HG03460 (cell line): ENCODE measurements around the gene OSBPL2.

ENCODE experiments used
- ATAC-seq: cut with Tn5 transposase; IDR thresholded peaks from one replicate; pipeline ENCODE4 v1.9.1; 2021; ENCODE audit not compliant: unreplicated experiment

Gene OSBPL2

DNA sequence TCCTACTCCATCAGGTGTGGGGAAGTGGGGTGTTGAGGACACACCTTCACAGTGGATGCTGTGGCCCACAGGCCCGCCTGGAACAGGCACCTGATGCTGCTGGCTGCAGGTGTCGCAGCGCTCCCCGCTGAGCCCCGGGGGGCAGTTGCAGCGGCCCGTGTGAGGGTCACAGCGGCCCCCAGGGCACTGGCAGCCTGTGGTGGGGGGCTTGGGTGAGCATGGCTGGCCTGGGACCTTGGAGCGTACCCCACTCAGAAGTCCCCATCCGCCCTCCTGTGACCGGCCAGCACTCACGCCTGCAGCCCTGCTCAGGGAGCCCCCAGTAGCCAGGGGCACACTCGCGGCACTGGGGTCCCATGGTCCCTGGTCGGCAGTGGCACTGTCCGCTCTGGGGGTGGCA, 83.7 kb downstream of the OSBPL2 start:
- no peak for ATAC-seq

DNA sequence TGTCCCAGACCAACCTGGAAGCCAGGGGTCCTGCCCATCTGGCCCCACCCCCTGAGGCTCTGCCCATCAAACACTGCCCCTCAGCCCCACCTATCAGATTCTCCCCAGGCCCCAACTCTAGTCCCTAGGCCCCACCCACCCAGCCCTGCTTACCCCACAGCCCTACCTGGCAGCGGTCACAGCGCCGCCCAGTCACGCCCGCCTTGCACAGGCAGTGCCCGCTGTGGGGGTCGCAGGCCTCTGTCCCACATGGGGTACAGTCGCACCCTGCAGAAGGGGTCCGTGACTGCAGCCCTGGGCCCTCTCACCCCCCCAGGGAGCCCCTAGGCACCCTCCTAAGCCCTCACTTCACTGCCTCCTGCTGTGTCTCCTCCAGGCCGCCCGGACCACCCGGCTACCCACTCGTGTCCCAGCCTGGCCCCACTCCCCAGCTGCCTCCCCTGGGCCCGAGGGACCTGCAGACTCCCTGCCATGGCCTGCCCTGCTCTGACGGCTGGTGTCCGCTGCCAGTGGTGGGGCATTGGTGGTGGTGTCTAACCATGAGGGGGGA, 84.2 kb downstream of the OSBPL2 start:
- ATAC-seq: no peak

DNA sequence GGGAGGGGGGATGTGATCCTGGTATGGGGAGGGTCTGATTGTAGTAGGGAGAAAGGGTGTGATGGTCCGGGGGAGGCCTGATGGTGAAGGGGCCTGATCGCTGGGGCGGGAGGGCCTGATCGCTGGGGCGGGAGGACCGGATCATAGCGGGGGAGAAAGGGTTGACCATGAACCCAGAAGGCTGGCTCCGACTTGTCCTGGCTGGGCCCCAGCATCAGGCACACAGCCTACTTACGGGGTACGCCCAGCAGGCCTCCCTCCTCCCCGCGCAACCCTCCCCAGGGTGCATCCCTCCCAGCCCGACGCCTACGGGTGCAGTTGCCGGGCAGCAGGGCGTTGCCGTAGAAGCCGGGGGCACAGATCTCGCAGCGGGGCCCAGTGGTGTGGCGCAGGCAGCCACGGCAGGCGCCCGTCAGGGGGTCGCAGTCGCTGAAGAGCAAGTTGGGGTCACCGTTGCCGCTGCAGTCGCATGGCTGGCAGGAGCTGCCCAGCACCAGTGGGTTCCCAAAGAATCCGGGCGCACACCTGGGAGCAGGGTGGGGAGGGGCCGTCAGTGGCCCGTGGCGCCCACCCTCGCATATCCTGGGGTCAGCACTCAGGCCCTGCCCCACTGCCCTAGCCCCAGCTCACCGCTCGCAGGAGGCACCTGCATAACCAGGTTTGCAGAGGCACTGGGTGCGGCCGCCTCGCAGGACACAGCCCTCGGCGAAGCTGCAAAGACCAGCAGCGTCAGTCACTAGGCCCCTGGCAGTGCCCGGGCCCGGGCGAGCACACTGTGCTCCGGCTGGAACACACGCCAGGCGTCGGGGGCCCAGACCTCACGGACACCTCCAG, 85.0 kb downstream of the OSBPL2 start:
- ATAC-seq: no peak

DNA sequence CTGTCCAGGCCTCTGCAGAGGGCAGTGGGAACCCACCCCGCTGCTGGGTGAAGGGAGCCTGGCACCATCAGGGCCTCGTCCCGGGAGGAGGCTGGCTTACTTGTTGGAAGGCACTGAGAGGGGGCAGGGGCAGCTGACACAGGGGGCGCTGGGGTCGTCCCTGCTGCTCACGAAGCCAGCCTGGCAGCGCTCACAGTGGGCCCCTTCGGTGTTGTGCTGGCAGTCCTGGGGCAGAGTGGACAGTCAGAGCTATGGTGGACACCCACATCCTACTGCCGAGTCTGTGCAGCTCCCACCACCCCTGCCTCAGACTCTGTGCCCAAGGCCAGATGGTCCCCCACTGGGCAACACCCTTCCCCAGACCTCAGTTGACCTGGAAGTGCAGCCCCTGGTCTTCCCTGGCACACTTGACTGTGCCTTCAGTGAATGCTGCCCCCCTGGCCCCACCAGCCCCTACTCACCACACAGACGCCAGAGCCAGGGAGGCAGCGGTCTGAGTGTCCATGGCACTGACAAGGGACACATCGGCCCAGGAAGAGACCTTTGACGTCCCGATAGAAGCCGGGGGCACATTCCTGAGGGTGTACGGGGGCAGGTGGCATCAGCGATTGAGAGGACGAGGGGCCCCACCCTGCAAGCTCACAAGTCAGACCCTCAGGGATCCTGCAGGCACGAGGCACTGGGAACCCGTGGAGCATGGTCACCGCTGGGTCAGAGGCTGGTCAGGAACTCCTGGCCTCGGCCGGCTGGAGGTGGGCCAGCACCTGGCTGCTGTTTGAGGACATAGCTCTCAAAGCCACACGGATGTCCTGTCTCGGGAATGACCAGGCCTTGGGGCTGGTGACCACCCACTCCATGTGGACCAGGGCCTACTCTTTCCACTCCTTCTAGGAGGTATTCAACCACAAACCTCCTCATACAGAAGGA, 85.9 kb downstream of the OSBPL2 start:
- no peak for ATAC-seq

DNA sequence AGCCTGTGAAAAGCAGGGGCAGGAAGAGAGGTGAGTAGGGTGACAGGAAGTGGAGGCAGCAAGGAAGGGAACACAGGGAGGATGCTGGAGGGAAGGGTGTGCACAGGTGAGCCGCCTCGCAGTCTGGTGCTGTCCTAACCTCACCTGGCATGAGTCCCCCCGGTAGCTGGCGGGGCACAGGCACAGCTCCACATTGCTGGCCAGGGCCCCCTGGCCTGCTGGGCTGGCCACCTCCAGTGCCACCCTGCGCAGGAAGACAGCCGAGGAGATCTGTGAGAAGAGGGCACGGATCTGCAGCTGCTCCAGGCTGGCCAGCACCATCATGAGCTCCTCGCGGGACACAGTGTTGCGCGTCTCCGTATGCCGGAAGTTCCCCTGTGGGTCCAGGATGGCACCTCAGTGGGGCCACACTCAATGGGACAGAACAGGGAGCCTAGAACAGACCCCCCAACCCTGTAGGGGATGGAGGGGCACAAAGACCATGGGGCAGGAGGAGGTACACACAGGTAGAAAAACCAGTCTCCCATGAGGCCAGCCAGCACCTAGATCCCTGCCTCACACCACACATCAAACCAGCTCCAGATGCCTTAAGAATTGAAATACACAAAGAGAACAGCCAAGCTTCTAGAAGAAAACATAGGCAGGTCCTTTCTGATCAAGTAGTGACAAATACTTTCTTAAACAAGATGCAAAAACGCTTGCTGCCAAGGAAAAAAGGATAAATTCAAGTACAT, 87.0 kb downstream of the OSBPL2 start:
- no peak for ATAC-seq

DNA sequence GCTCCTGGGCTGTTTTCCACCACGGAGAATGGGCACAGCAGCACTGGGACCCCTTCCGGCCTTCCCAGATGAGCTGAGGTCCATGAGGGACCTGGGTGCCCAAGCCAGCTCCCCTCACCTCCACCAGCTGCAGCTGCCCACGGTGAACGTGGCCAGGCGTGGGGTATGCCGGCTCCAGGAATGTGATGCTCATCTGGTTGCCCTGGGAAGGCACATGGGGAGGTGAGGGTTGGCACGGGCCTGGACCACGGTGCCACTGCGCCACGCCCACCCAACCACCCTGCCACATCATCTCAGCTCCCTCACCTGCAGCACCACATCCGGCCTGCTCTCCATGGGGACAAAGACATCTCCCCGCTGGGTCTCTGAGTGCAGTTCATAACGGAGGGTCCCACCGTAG, 88.2 kb downstream of the OSBPL2 start:
- ATAC-seq: no peak

DNA sequence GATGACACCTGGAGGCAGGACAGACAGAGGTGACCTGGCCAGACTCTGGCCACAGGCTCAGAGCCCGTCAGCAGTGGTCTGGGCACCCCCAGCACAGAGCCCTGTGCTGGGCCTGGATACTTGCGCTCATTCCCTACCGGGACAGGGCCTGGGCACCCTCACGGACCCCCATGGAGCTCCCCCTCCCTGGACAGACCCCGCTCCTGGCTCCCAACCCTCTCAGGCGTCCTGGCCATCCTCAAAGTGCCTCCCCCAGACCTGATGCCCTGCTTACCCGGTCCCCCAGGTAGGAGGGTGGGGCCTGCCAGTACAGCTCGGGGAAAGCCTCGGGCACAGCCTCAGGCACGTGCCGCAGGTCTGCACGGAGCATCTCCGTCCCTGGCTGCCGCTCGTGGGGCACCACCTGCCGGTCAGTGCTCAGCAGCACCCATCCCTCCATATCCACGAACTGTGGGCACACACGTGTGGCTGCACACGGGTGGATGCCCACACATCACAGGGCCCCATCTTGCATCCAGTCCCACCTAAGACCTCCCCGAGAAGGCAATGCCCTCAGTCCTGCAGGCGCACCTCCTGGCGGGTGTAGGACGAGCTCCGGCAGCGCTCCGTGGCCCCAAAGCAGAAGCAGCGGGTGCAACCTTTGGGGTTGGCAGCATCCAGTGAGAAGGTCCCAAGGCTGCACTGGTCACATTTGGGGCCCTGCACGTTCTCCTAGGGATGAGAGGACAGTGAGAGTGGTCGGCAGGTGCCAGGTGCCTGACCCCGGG, 88.8 kb downstream of the OSBPL2 start:
- no peak for ATAC-seq

DNA sequence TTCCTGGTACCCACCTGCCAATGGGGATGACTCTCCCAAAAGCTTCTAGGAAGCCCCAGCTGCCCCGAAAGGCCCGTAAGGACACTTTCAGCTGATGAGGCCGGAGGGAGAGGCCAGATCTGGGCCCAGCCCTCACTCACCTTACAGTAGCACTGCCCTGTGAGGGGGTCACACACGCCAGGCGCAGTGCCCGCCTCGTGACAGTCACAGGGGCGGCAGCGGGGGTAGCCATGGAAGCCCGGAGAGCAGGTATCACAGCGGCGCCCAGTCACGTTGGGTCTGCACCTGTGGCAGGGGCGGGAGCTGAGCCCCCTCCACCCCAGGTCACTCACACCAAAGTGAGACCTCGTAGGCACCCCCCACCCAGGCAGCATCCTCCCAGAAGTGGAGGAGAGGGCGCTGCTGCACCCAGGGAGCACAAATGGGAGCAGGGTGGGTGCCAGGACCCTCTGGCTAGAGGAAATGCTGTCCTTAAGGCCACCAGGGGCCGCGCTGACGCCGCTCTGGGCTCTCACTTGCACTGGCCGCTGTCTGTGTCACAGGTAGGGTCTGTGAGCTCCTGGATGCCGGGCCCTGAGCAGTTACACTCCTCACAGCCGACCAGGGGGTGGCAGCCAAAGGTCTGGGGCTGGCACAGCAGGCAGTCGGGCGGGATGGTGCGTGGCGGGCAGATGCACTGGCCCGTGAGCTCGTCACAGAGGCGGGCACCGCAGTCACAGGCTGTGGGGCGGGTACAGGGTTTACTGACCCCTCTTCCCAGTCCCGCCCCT, 89.6 kb downstream of the OSBPL2 start:
- ATAC-seq: no peak

DNA sequence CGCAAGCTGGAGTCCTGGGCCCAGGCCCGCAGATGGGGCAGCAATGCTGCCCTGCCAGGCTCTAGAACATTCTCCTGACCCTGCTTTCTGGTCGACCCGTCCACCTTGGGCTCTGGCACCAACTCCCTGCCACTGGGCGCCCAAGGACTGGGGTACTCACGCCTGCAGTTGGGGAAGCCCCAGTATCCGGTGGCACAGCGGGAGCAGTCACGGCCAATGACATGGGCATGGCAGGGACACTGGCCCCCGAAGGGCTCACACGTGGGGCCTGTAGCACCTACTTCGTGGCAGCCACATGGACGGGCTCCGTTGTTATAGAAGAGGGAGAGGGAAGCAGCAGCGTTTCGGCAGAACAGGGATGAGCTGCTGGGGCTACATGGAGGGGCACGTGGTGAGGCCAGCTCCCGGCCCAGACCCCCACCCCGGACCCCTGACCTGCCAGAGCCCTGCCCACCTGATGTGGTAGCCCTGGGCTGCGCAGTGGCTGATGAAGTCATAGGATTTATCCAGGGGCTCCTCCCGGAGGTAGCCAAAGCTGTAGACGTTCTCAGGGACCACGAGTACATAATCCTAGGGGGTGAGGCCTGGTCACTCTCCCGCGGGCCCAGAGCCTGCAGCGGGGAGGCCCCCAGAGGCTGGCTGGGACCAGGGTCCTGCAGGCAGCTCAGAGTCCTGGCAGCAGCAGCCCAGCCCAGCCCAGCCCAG, 90.5 kb downstream of the OSBPL2 start:
- no peak for ATAC-seq

DNA sequence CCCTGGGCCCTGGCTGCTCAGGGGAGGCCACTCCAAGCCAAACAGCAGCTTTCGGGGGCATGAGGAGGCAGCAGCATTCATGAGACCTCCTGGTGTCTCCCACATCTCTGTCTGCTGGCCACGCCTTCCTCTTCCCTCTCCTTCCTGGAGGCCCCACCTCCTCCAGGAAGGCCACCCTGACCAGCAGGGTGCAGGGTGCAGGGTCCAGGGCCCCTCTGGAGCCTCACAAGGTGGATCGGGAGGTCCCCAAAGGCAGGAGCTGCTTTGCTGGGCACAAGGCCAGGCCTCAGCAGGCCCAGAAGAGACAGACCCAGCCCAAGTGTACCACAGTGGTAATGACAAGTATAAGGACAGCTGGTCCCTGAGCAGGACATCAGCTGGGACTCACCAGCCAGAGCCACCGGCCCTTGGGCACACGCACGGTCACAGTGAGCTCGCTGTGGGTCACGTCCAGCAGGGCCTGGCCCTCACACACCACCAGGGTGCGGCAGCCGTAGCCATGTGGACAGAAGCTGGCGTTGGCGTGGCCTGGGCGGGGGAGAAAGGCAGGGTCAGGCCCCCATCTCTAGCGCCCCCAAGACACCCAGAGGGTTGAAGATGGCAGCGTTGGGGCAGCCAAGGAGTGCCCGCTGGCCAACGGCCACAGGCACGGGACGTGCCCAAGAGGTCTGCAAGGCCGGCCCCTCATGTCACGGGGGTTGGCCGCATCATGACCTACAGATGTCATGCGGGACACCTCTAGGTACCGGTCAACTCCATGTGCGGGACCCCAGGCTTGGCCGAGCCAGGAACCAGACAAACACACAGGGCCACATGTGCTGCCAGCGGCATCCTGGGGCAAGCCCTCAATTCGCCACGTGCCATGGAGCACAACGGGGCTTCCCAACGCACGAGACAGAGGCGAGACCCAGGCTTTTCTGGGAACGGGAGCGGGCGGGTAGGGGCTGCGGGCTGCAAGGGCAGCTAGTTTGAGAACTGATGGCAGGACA, 91.4 kb downstream of the OSBPL2 start:
- ATAC-seq: no peak

DNA sequence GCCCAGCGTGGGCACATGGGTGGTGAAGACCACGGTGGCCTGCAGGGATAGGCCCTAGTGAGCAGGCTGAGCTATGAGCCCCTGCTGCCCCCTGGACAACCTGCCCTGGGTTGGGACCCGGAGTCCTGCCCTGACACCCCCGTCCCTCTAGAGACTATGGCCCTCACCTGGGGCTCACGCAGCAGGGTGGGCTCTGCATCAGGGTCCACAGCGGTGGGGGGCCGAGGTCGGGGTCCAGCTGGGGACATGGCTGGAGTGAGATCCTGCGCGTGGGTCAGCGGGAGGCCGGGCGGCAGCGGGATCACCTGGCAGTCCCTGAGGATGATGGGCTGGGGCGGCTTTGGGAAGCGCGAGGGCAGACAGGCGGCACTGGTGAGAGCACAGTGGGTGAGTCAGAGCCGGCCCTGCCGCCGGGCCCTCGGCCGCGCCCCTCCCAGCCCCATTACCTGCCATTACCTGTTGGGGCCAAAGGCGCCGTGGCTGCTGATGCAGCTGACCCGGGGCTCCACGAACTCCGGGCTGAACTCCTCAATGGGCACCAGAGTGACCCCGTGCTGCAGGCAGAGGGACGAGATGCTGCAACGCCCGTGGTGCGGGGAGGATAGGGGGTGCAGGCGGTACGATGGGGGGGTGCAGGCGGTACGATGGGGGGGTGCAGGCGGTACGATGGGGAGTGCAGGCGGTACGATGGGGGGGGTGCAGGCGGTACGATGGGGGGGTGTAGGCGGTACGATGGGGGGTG, 92.4 kb downstream of the OSBPL2 start:
- ATAC-seq: no peak

DNA sequence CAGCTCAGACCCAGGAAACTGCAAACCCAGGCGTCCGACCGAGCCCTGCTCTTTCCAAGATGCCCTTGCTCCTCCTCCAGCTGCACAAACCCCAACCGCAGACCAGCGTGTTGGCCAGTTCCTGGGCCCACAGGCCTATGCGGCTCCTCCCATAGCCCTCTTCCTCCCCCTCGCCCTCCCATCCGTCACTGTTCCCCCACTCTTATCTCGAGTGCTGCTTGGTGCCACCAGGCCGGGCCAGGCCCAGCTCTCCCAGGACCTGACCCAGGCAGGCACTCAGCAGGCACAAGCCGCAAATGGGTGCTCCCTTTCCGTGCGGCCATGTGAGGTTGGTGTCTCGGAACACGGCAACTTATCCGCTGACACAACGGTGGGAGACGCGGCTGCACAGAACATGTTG, 93.0 kb downstream of the OSBPL2 start:
- no peak for ATAC-seq

DNA sequence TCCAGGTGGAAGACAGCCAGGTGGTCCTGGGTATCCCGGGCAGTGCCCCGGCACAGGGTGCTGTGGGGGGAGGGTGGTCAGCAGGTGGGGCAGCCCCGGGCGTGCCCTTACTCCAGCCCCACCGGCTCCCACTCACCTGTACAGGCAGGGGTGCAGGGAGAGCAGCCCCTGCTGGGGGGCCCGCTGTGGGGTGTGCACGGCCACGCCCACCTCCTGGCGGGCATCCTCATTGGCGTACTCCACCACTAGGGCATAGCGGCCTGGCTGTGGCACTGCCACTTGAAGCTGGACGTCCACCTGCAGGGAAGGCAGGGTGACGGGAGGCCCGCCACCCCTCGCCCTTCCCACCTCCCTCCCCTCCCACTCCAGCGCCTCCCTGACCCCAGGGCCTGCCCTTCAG, 94.1 kb downstream of the OSBPL2 start:
- no peak for ATAC-seq

DNA sequence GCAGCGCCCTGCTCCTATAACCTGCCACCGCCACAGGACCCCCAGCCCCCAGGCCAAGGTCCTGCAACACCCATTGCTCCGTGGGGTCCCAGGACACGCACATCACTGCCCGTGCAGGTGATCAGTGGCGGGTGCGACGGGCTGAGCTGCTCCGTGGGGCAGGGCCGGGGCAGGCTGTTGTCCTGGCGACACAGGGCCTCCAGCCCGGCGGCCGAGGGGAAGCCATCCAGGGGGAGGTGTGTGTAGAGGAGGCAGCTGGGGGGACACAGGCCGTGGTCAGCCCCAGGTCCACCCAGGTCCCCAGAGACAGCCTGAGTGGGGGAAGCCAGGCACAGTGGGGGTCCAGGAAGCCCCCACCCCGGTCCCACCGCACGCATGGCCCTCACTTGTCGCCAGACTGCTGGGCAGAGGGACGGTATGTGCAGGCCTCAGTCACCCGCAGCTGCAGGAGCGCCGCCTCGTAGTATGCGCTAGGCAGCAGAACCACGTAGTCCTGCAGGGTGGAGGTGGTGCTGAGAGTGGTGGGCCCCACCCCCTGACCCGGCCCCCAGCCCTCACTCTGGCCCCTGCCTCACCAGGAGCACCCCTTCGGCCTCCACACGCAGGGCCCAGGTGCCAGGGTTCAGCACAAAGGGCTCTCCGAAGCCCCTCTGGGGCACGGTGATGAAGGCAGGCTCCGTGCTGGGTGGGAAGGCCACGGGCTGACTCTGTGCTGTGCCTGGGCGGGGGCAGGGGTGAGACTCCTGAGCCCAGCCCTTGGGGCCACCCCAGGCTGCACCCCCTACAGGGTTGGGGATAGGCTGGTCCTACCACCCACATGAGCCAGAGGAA, 94.9 kb downstream of the OSBPL2 start:
- no peak for ATAC-seq

DNA sequence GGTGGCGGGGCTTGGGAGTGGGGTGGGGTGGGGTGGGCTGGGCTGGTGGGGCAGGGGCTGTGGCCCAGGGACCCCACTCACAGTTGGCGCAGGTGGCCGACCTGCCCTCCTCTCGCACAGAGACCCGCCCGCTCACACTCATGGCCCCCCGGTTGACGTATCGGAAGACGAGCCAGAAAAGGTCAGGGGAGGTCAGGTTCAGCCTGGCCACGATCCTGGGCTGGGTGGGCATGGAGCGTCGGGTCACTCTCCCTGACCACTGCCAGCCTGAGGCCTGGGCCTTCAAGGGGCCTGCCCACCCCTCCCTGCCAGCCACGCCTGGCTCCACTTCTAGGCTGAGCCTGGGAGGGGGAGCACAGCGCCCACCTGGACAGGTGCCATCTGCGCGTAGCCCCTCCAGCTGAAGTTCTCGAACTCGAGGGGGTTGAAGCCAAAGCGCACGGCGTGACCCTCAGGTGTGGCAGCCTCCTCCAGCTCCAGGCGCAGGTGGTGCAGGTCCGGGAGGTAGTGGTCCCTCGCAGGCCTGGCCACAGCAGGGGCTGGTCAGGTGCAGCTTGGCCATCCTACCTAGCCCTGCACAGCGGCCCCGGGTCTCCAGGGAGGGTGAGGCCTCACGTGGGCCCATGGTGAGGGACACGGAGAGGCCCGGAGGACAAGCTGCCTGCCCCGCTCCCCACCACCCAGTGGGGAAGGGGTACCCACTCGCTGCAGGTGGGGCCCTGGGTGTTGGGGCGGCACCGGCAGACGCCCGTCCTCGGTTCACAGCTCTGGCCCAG, 95.7 kb downstream of the OSBPL2 start:
- ATAC-seq: no peak
